Measurements from ENCODE around the gene GPR162. TPM values are rescaled to one million over a fixed set of nuclear protein-coding genes. Genes with fewer than 3 reads are reported as not detected.

GPR162 gene
- polyA plus RNA-seq, 1 donor (not counting 4 experiments of a cell fraction or from before 2014, with no cell fraction given), result 0.09 TPM

- H3K4me3 ChIP-seq (ENCODE audit: control insufficient read depth in 2 of 3, extremely low read depth in 1 of 3, insufficient read depth in 2 of 3, low read depth in 1 of 3, low read length in 3 of 3), result no peak overlapping the region
Measured at GRCh38 chr12:6818645-6819044, 3.0 kb upstream of the GPR162 start.

GRCh38 chr12:6819106-6820030, 2.3 kb upstream of the GPR162 start:
- no peaks in the 10 kb centered on the region for H3K9me1 ChIP-seq (ENCODE audit: control insufficient read depth, extremely low read depth, insufficient read depth, low read length)
- no peak overlapping the region for H3K27ac ChIP-seq (ENCODE audit: control insufficient read depth, insufficient read depth, low read length)
- DNase-seq (ENCODE audit: low read depth, low spot score) (no peak), FAIRE-seq (no peak)
- no peak overlapping the region for H3K4me2 ChIP-seq (ENCODE audit: control insufficient read depth, extremely low read depth, insufficient read depth, low read depth, low read length)
- no peak overlapping the region for H3K9ac ChIP-seq (ENCODE audit: control insufficient read depth, extremely low read depth, insufficient read depth, low read length)
- no peaks in the 10 kb centered on the region for H3K36me3 ChIP-seq (ENCODE audit: control insufficient read depth in 2 of 2, extremely low read depth in 1 of 2, insufficient read depth in 2 of 2, low read length in 2 of 2)
- no peak overlapping the region for H3K4me3 ChIP-seq (ENCODE audit: control insufficient read depth in 2 of 3, extremely low read depth in 1 of 3, insufficient read depth in 2 of 3, low read depth in 1 of 3, low read length in 3 of 3)
- no peaks in the 10 kb centered on the region for H3K4me1 ChIP-seq (ENCODE audit: control insufficient read depth, extremely low read depth, insufficient read depth, low read length)
- dilution Hi-C loops (cut with MboI; ENCODE audit: extremely low pct_ligation_motif_present, low sequenced_read_pairs), result no loop called here
- no peaks in the 10 kb centered on the region for H3K79me2 ChIP-seq (ENCODE audit: control insufficient read depth, insufficient read depth, low read length)
- H3K9me3 ChIP-seq (ENCODE audit: control insufficient read depth, low read depth, low read length), result no peaks in the 10 kb centered on the region
- peaks cover 60% of the 10 kb centered on the region for H3K27me3 ChIP-seq (ENCODE audit: control insufficient read depth, extremely low read depth, insufficient read depth, low read length)
- no peak overlapping the region for H2AFZ ChIP-seq (ENCODE audit: control insufficient read depth, low read length)
- no peak for TF ChIP-seq EZH2 (IDR thresholded peaks at IDR 0.05; ENCODE audit: low read length)
- TF ChIP-seq, protein P1, sequence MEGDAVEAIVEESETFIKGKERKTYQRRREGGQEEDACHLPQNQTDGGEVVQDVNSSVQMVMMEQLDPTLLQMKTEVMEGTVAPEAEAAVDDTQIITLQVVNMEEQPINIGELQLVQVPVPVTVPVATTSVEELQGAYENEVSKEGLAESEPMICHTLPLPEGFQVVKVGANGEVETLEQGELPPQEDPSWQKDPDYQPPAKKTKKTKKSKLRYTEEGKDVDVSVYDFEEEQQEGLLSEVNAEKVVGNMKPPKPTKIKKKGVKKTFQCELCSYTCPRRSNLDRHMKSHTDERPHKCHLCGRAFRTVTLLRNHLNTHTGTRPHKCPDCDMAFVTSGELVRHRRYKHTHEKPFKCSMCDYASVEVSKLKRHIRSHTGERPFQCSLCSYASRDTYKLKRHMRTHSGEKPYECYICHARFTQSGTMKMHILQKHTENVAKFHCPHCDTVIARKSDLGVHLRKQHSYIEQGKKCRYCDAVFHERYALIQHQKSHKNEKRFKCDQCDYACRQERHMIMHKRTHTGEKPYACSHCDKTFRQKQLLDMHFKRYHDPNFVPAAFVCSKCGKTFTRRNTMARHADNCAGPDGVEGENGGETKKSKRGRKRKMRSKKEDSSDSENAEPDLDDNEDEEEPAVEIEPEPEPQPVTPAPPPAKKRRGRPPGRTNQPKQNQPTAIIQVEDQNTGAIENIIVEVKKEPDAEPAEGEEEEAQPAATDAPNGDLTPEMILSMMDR (optimal IDR thresholded peaks at IDR 0.05 in 1 of 3, IDR thresholded peaks at IDR 0.05 in 1 of 3, conservative IDR thresholded peaks at IDR 0.05 in 1 of 3; ENCODE audit: extremely low read depth in 1 of 3, insufficient read depth in 2 of 3, low read length in 3 of 3), result no peak
- no peaks in the 10 kb centered on the region for H4K20me1 ChIP-seq (ENCODE audit: control insufficient read depth, extremely low read depth, insufficient read depth, low read length)

More at GRCh38 chr12:6818645-6819044, 3.0 kb upstream of the GPR162 start:
- DNase-seq (ENCODE audit: low read depth, low spot score) (no peak), FAIRE-seq (no peak)
- peaks cover 60% of the 10 kb centered on the region for H3K27me3 ChIP-seq (ENCODE audit: control insufficient read depth, extremely low read depth, insufficient read depth, low read length)
- no peak overlapping the region for H3K9ac ChIP-seq (ENCODE audit: control insufficient read depth, extremely low read depth, insufficient read depth, low read length)
- H3K4me1 ChIP-seq (ENCODE audit: control insufficient read depth, extremely low read depth, insufficient read depth, low read length), result no peaks in the 10 kb centered on the region
- no peaks in the 10 kb centered on the region for H4K20me1 ChIP-seq (ENCODE audit: control insufficient read depth, extremely low read depth, insufficient read depth, low read length)
- H3K36me3 ChIP-seq (ENCODE audit: control insufficient read depth in 2 of 2, extremely low read depth in 1 of 2, insufficient read depth in 2 of 2, low read length in 2 of 2), result no peaks in the 10 kb centered on the region
- TF ChIP-seq EZH2 (IDR thresholded peaks at IDR 0.05; ENCODE audit: low read length), result no peak
- TF ChIP-seq, protein P1 (optimal IDR thresholded peaks at IDR 0.05 in 1 of 3, IDR thresholded peaks at IDR 0.05 in 1 of 3, conservative IDR thresholded peaks at IDR 0.05 in 1 of 3; ENCODE audit: extremely low read depth in 1 of 3, insufficient read depth in 2 of 3, low read length in 3 of 3), result no peak
- no peak overlapping the region for H3K4me2 ChIP-seq (ENCODE audit: control insufficient read depth, extremely low read depth, insufficient read depth, low read depth, low read length)
- H3K9me1 ChIP-seq (ENCODE audit: control insufficient read depth, extremely low read depth, insufficient read depth, low read length), result no peaks in the 10 kb centered on the region
- H3K27ac ChIP-seq (ENCODE audit: control insufficient read depth, insufficient read depth, low read length), result no peak overlapping the region
- dilution Hi-C loops (cut with MboI; ENCODE audit: extremely low pct_ligation_motif_present, low sequenced_read_pairs), result no loop called here
- no peaks in the 10 kb centered on the region for H3K9me3 ChIP-seq (ENCODE audit: control insufficient read depth, low read depth, low read length)
- H2AFZ ChIP-seq (ENCODE audit: control insufficient read depth, low read length), result no peak overlapping the region
- H3K79me2 ChIP-seq (ENCODE audit: control insufficient read depth, insufficient read depth, low read length), result no peaks in the 10 kb centered on the region
